A673 (cell line): ENCODE measurements around the gene SUZ12.
"Not testable (repeated sequence)": the region's sequence is repeated elsewhere in the genome, so short reads cannot be mapped to it uniquely, and the experiment has no call there.

Experiments
- CTCF ChIP-seq: fragments of 300-800, 200-600 bp; sonication (generic); conservative IDR thresholded peaks from 2 replicates; pipeline ENCODE4 v1.5.1; 2017; ENCODE audit warnings: low read depth, mild to moderate bottlenecking, antibody characterized with exemption, low read length, moderate library complexity, mixed read lengths
- EZH2 ChIP-seq: fragments of 200-600 bp; sonication (generic); IDR thresholded peaks from 2 replicates; pipeline ENCODE4 v1.6.1; 2017; ENCODE audit warnings: borderline replicate concordance, low read depth, mild to moderate bottlenecking, mixed read lengths, antibody characterized with exemption, low read length; ENCODE audit not compliant: poor library complexity, severe bottlenecking

DNA sequence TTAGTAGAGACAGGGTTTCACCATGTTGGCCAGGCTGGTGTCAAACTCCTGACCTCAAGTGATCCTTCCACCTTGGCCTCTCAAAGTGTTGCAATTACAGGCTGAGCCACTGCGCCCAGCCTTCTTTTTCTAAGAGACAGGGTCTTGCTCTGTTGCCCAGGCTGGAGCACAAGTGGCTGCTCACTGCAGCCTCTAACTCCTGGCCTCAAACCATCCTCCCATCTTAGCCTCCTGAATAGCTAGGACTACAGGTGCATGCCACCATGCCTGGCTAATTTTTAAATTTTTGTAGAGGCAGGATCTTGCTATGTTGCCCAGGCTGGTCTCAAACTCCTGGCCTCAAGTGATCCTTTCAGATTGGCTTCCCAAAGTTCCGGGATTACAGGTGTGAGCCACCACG, 15.1 kb downstream of the SUZ12 start:
- TF ChIP-seq CTCF, EZH2: not testable (repeated sequence)
